ENCODE results near the gene MTFR1L. TPM values are rescaled to one million over a fixed set of nuclear protein-coding genes. Genes with fewer than 3 reads are reported as not detected.

MTFR1L gene
- total and polyA plus RNA-seq, 9 of the 15 experiments (the other 6 are each of a cell fraction or from before 2014, with no cell fraction given), result 41.4 to 98.5 (median 53.7) TPM

DNA sequence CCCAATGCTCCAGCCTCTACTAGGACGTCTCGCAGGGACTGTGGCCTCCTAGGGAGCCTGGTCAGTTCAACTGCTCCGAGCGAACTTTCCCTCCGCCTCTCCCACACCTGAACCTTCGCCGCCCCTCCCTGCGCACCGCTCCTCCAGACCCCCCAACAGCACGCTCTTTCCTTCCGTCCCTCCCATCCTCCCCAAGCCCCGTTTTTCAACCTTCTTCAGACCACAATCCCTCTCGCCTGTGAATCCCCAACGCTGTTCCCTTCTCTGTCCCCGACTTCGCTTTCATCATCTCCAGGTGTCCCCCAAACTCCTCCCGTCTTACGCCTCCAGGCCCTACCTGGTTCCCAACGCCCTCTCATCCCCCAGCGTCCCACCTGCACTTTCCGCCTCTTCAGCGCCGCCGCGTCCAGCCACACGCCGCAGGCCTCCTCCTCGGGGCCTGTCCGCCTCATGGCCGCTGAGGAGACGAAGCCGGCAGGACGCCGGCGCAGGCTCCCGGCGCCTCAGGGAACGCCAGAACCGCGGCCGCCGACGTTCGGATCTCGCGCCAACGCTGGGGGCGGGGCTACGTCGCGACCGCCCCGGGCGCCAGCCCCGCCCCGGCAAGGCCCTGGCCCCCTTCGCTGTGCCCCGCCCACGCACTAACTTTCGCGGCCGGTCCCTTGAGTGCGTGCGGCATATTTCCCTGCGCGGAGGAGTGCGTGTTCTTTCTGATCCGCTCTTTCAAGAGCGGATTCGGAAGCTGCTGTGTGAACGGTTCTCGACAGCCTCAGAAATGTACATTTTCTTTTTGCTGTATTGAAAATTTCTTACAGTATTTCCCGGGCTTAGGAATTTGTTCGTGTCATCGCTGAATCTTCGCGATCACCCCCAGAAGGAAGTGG is 39.4 kb downstream of the MTFR1L start, which contains the start of gene AUNIP (continued):
- TF ChIP-seq TAF1 (IDR thresholded peaks at IDR 0.05; ENCODE audit: control insufficient read depth, extremely low read depth, insufficient read depth, low read length, severe bottlenecking), result peak; percentile 99
- peak; percentile 96 for TF ChIP-seq POLR2AphosphoS5 (IDR thresholded peaks at IDR 0.05; ENCODE audit: control insufficient read depth, insufficient read depth, low read depth, low read length)
- no peak for TF ChIP-seq GTF2A2 (tag; IDR thresholded peaks at IDR 0.05)
- TF ChIP-seq ZNF780A (CRISPR knock-in tag; IDR thresholded peaks at IDR 0.05), result no peak
- no peak for TF ChIP-seq ZNF41 (CRISPR knock-in tag; conservative IDR thresholded peaks at IDR 0.05)
- no peak for TF ChIP-seq PBX2 (CRISPR knock-in tag; IDR thresholded peaks at IDR 0.05; ENCODE audit: low read depth)
- TF ChIP-seq PBX2 (tag; conservative IDR thresholded peaks at IDR 0.05; ENCODE audit: low read depth), result no peak
- TF ChIP-seq LARP7 (IDR thresholded peaks at IDR 0.05), result peak; percentile 99
- peak; percentile 38 for TF ChIP-seq RBM25 (IDR thresholded peaks at IDR 0.05; ENCODE audit: low read depth, low read length, severe bottlenecking)
- peak; percentile 90 for TF ChIP-seq HMGN3 (IDR thresholded peaks at IDR 0.05; ENCODE audit: borderline replicate concordance, extremely low read depth, insufficient read length, low read depth, low read length)
- no peak for TF ChIP-seq CAMTA2 (CRISPR knock-in tag; conservative IDR thresholded peaks at IDR 0.05)
- TF ChIP-seq MTA3 (IDR thresholded peaks at IDR 0.05; ENCODE audit: borderline replicate concordance), result peak; percentile 93
- TF ChIP-seq HCFC1 (IDR thresholded peaks at IDR 0.05; ENCODE audit: low read depth, low read length), result peak; percentile 27
- 0 out of 2 replicates have a peak, but pooled peaks have one; percentile 68 for TF ChIP-seq ZBTB7A (IDR thresholded peaks at IDR 0.05; ENCODE audit: borderline replicate concordance, control insufficient read depth, low read depth, low read length)
- peak; percentile 73 for TF ChIP-seq BCOR (IDR thresholded peaks at IDR 0.05)
- TF ChIP-seq ZNF778 (CRISPR knock-in tag; IDR thresholded peaks at IDR 0.05), result no peak
- no peak for TF ChIP-seq XRCC3 (IDR thresholded peaks at IDR 0.05)
- TF ChIP-seq E2F3 (CRISPR knock-in tag; IDR thresholded peaks at IDR 0.05), result peak; percentile 82; the same call in 1 of the 2 replicates
- peak; percentile 94 for TF ChIP-seq TBP (optimal IDR thresholded peaks at IDR 0.05; ENCODE audit: low read depth, low read length)
- no peak for TF ChIP-seq ZNF551 (CRISPR knock-in tag; IDR thresholded peaks at IDR 0.05)
- peak; percentile 45; the same call in 1 of the 2 replicates for TF ChIP-seq SNIP1 (IDR thresholded peaks at IDR 0.05; ENCODE audit: low read depth)
- TF ChIP-seq MTA2 (IDR thresholded peaks at IDR 0.05; ENCODE audit: low read depth), result peak; percentile 27; the same call in 1 of the 2 replicates
- TF ChIP-seq CHD1 (IDR thresholded peaks at IDR 0.05; ENCODE audit: low read length), result no peak
- TF ChIP-seq BACH1 (tag; IDR thresholded peaks at IDR 0.05), result peak; percentile 40; the same call in 1 of the 2 replicates
- no peak for TF ChIP-seq NUFIP1 (IDR thresholded peaks at IDR 0.05; ENCODE audit: partially characterized antibody)
- TF ChIP-seq, protein P1, sequence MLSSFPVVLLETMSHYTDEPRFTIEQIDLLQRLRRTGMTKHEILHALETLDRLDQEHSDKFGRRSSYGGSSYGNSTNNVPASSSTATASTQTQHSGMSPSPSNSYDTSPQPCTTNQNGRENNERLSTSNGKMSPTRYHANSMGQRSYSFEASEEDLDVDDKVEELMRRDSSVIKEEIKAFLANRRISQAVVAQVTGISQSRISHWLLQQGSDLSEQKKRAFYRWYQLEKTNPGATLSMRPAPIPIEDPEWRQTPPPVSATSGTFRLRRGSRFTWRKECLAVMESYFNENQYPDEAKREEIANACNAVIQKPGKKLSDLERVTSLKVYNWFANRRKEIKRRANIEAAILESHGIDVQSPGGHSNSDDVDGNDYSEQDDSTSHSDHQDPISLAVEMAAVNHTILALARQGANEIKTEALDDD (IDR thresholded peaks at IDR 0.05), result no peak; the same call in 1 of the 2 replicates
- TF ChIP-seq POLR2A (conservative IDR thresholded peaks at IDR 0.05), result peak; percentile 97
- no peak for TF ChIP-seq MCM2 (IDR thresholded peaks at IDR 0.05; ENCODE audit: low read depth)
